ENCODE results near the gene ZNF628.

Gene ZNF628

GRCh38 chr19:55530996-55531395, 54.6 kb downstream of the ZNF628 start:
- DNase-seq = no peak

Measured in right hindlimb (tissue), 1 donor.